HUES6 (cell line): ENCODE data around the gene NFYA.

Experiments used
- H3K27ac ChIP-seq: 2 replicates; pipeline ENCODE4 v1.7.0; 2013; ENCODE audit warnings: low read depth, mild to moderate bottlenecking, low read length, inconsistent platforms
- H3K27me3 ChIP-seq: 2 replicates; pipeline ENCODE4 v1.6.1; 2013; ENCODE audit warnings: low read length; ENCODE audit not compliant: control insufficient read depth, insufficient read depth
- H3K36me3 ChIP-seq: 2 replicates; pipeline ENCODE4 v1.6.1; 2013; ENCODE audit warnings: low read length; ENCODE audit not compliant: control insufficient read depth, insufficient read depth
- H3K4me1 ChIP-seq: 2 replicates; pipeline ENCODE4 v1.6.1; 2013; ENCODE audit warnings: low read length; ENCODE audit not compliant: control insufficient read depth, insufficient read depth
- H3K4me3 ChIP-seq: 2 replicates; pipeline ENCODE4 v1.5.1; 2013; ENCODE audit warnings: low read depth, low read length
- H3K9ac ChIP-seq: one replicate; pipeline ENCODE4 v1.6.1; 2013; ENCODE audit warnings: mild to moderate bottlenecking, low read length
- H3K9me3 ChIP-seq: 2 replicates; pipeline ENCODE4 v1.6.1; 2013; ENCODE audit warnings: low read depth, low read length; ENCODE audit not compliant: control insufficient read depth, insufficient read depth

The NFYA gene

DNA sequence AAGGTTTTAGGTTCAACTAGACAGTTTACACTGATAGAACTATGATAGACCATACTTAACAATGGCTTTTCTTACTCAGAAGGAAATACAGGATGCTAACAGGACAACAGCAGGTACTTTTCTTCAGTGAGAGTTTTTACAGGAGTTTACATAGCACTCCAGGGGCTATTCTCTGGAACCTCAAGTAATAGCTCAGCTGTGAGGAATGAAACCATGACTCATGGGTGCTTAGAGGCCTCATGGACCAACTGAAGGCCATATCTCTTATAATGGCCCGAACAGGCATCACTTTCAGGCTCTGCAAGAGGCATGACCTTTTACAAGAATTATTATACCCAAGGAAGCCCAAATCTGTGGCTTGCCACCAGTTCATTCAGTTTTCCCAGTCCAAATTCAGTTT, 49.6 kb downstream of the NFYA start:
- Histone ChIP-seq H3K9me3 (no peaks in the 10 kb centered on the region), H3K4me3 (no peak overlapping the region), H3K27me3 (no peaks in the 10 kb centered on the region), H3K4me1 (no peaks in the 10 kb centered on the region), H3K9ac (no peak overlapping the region), H3K27ac (no peak overlapping the region), H3K36me3 (peaks cover 4% of the 10 kb centered on the region; the same call in 1 of the 2 replicates)

DNA sequence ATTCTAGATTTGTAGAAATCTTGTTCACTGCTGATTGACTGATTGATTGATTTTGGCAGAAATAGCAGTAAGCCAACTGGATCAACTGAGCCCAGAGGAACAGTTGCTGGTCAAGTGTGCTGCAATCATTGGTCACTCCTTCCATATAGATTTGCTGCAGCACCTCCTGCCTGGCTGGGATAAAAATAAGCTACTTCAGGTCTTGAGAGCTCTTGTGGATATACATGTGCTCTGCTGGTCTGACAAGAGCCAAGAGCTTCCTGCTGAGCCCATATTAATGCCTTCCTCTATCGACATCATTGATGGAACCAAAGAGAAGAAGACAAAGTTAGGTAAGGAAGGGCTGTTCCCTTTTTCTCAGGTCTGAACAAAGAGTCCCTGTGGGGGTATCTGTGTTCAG, 50.1 kb downstream of the NFYA start:
- Histone ChIP-seq H3K9ac (no peak overlapping the region), H3K27me3 (no peaks in the 10 kb centered on the region), H3K36me3 (peaks cover 4% of the 10 kb centered on the region; the same call in 1 of the 2 replicates), H3K27ac (no peak overlapping the region), H3K9me3 (no peaks in the 10 kb centered on the region), H3K4me3 (no peak overlapping the region), H3K4me1 (no peaks in the 10 kb centered on the region)

DNA sequence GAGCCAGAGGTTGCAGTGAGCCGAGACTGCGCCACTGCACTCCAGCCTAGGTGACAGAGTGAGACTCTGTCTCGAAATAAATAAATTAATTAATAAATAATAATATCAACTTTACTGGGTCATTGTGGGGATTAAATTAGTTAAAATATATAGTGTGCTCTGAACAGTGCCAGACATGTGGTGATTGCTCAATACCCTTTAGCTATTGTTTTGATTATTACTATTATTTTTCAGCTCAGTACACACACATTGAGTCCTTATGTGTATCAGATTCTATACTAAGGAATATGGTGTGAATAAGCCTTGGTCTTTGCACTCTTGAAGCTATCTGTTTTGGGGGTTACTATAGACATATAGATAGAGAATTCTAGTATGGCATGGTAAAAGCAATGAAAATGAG, 52.5 kb downstream of the NFYA start:
- Histone ChIP-seq H3K4me1 (no peaks in the 10 kb centered on the region), H3K9me3 (no peaks in the 10 kb centered on the region), H3K27ac (no peak overlapping the region), H3K4me3 (no peak overlapping the region), H3K36me3 (peaks cover 4% of the 10 kb centered on the region; the same call in 1 of the 2 replicates), H3K9ac (no peak overlapping the region), H3K27me3 (no peaks in the 10 kb centered on the region)

DNA sequence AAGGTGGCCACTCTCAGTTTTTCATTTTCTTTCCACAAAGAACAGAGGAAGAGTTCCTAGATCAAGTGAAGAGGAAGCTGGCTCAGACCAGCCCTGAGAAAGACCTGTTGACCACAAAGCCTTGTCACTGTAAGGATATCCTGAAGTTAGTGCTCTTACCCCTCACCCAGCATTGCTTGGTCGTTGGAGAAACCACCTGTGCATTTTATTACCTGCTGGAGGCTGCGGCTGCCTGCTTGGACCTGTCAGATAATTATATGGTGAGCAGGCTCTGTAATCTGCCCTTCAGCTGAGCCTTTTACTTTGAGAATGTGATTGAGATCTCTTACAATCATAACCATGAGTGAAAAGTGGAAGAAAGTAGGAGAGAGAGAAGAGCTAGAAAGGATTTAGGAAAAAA, 59.5 kb downstream of the NFYA start:
- no peaks in the 10 kb centered on the region for H3K36me3 ChIP-seq
- H3K9ac ChIP-seq: no peak overlapping the region
- no peak overlapping the region for H3K27ac ChIP-seq
- H3K9me3 ChIP-seq: no peaks in the 10 kb centered on the region
- no peak overlapping the region for H3K4me3 ChIP-seq
- H3K27me3 ChIP-seq: no peaks in the 10 kb centered on the region
- peaks cover 6% of the 10 kb centered on the region; the same call in 1 of the 2 replicates for H3K4me1 ChIP-seq

DNA sequence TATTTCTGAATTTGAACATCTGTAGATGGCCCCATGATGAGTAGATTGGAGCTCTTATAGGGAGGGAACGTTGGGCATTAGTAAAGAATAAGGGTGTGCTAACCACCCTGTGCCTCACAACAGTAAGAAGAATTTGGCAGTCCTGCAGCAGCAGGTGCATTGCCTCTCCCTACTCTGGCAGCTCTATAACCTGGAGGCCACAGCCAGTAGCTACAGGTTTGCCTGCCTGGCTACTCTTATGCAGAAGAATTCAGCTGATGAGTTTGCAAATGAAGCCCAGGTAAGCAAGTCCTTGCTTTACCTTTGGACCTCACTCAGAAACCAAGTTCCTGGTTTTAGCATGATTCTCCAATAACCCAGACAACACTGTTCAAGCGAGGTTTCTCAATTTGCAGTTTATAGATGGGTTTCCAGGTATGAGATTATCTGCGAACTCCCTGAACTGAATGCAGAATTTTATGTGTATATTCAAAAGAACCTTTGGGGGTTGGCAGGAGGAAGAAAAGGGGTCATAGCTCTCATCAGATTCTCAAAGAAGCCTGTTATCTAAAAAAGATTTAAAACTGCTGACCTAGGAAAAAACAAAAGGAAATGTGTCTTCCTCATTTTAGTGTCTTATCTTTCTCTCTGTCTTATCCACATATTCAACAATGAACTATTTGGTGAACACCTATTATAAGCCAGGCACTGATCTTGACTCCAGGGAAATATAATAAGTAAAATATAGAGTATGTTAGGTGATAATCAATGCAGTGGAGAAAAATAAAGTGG, 62.5 kb downstream of the NFYA start:
- H3K4me3 ChIP-seq: no peak overlapping the region
- H3K36me3 ChIP-seq: no peaks in the 10 kb centered on the region
- H3K9ac ChIP-seq: no peak overlapping the region
- no peaks in the 10 kb centered on the region for H3K27me3 ChIP-seq
- peaks cover 6% of the 10 kb centered on the region; the same call in 1 of the 2 replicates for H3K4me1 ChIP-seq
- no peak overlapping the region for H3K27ac ChIP-seq
- no peaks in the 10 kb centered on the region for H3K9me3 ChIP-seq

DNA sequence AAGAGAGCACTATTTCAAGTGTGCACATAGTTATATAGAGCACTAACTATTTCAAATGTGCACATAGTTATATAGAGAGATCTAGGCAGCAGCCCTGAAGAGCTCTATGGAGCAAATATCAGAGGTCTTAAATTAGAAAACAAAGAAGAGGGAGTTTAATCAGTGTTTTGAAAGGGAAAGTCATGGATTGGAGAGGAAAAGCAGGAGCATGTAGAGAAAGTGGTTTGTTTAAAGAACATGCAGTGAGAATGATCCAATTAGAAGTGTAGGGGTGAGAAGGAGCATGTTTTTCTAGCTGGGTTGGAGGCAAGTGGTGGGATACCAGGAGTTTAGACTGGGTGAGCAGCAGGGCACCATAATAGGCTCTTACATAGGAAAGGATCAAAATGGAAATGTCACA, 64.1 kb downstream of the NFYA start:
- peaks cover 6% of the 10 kb centered on the region; the same call in 1 of the 2 replicates for H3K4me1 ChIP-seq
- H3K36me3 ChIP-seq: no peaks in the 10 kb centered on the region
- H3K27ac ChIP-seq: no peak overlapping the region
- H3K4me3 ChIP-seq: no peak overlapping the region
- no peaks in the 10 kb centered on the region for H3K9me3 ChIP-seq
- no peak overlapping the region for H3K9ac ChIP-seq
- H3K27me3 ChIP-seq: no peaks in the 10 kb centered on the region

DNA sequence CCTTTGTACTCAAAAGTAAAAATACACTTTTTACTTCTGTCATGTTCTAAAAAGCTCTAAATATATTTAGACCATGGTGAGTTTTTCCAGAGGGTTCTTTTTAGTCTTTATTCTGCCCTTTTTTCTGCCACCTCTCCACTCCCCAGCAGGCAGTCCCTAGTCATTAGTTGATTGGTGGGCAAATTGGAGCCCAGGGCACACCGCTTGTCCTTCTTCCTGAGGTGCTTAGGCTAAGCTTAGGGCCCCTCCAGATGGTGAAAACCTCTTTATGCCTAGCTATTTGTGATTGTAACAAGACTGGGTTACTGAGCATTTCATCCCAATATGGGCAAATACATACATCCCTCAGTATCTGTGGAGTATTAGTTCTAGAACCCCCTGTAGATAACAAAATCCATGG, 75.1 kb downstream of the NFYA start:
- Histone ChIP-seq H3K27ac (no peak overlapping the region), H3K9me3 (no peaks in the 10 kb centered on the region), H3K9ac (no peak overlapping the region)

More for the DNA sequence above, 75.1 kb downstream of the NFYA start:
- Histone ChIP-seq H3K4me3 (no peak overlapping the region), H3K27me3 (no peaks in the 10 kb centered on the region), H3K4me1 (no peaks in the 10 kb centered on the region), H3K36me3 (no peaks in the 10 kb centered on the region)
